SU-DHL-6 (cell line): ENCODE measurements around the gene NPAS3.

ENCODE experiments used
- H2AFZ ChIP-seq: fragments of 200-600 bp; sonication (generic); 2 replicates; pipeline ENCODE4 v1.6.1; 2014; ENCODE audit warnings: low read depth, mild to moderate bottlenecking, moderate library complexity, mixed read lengths, antibody characterized with exemption, low read length; ENCODE audit not compliant: severe bottlenecking
- H3F3A ChIP-seq: fragments of 200-600 bp; shearing (Covaris generic); 2 replicates; pipeline ENCODE4 v1.6.0; 2016; ENCODE audit warnings: antibody characterized with exemption, mild to moderate bottlenecking; ENCODE audit not compliant: insufficient read depth
- H3K27ac ChIP-seq: fragments of 200-600 bp; sonication (generic); 2 replicates; pipeline ENCODE4 v1.5.1; 2016; ENCODE audit warnings: low read depth, mild to moderate bottlenecking, low read length, moderate library complexity, mixed read lengths
- H3K27me3 ChIP-seq: fragments of 200-600 bp; sonication (generic), shearing (Covaris generic); 2 replicates; pipeline ENCODE4 v1.6.0; 2014; ENCODE audit warnings: mild to moderate bottlenecking, low read length
- H3K36me3 ChIP-seq: fragments of 200-600 bp; sonication (generic); 2 replicates; pipeline ENCODE4 v1.6.1; 2014; ENCODE audit warnings: mild to moderate bottlenecking, low read length, mixed read lengths
- H3K4me2 ChIP-seq: fragments of 300-600, 200-600 bp; shearing (Covaris generic), sonication (generic); 2 replicates; pipeline ENCODE4 v1.6.0; 2014; ENCODE audit warnings: low read length, low read depth, mild to moderate bottlenecking; ENCODE audit not compliant: poor library complexity, severe bottlenecking
- H3K4me3 ChIP-seq: fragments of 200-600 bp; sonication (generic); 2 replicates; pipeline ENCODE4 v1.5.1; 2014; ENCODE audit warnings: antibody characterized with exemption, low read length, mild to moderate bottlenecking, mixed read lengths; ENCODE audit not compliant: insufficient read depth, poor library complexity, severe bottlenecking
- H3K79me2 ChIP-seq: fragments of 200-600 bp; sonication (generic); 2 replicates; pipeline ENCODE4 v1.6.1; 2014; ENCODE audit warnings: mild to moderate bottlenecking, low read length, moderate library complexity; ENCODE audit not compliant: insufficient read depth
- H3K9ac ChIP-seq: fragments of 200-600 bp; sonication (generic); 2 replicates; pipeline ENCODE4 v1.7.0; 2014; ENCODE audit warnings: mild to moderate bottlenecking, low read length
- H3K9me2 ChIP-seq: fragments of 200-600 bp; sonication (generic); replicated peaks from 2 replicates; pipeline ENCODE4 v1.6.1; 2014; ENCODE audit warnings: low read length; ENCODE audit not compliant: insufficient read depth
- H3K9me3 ChIP-seq: fragments of 200-600 bp; sonication (generic); 2 replicates; pipeline ENCODE4 v1.6.1; 2014; ENCODE audit warnings: low read length, mixed read lengths; ENCODE audit not compliant: insufficient read depth
- H4K20me1 ChIP-seq: fragments of 200-600 bp; sonication (generic); 2 replicates; pipeline ENCODE4 v1.6.1; 2014; ENCODE audit warnings: low read depth, mild to moderate bottlenecking, antibody characterized with exemption, low read length, moderate library complexity, mixed read lengths
- CTCF ChIP-seq: fragments of 200-600 bp; sonication (generic); IDR thresholded peaks from one replicate; pipeline ENCODE4 v1.5.1; 2017; ENCODE audit warnings: antibody characterized with exemption, mild to moderate bottlenecking, low read length, moderate library complexity; ENCODE audit not compliant: insufficient read depth, poor library complexity, severe bottlenecking
- EZH2phosphoT487 ChIP-seq: fragments of 200-600 bp; sonication (generic), shearing (Covaris generic); conservative IDR thresholded peaks from 2 replicates; pipeline ENCODE4 v1.6.1; 2018; ENCODE audit warnings: mild to moderate bottlenecking, antibody characterized with exemption, low read length, moderate library complexity, mixed read lengths

NPAS3 gene

GRCh38 chr14:33030386-33030785, 91.7 kb downstream of the NPAS3 start:
- TF ChIP-seq CTCF (no peak), EZH2phosphoT487 (no peak)
- Histone ChIP-seq H3K9me2 (no peaks in the 10 kb centered on the region), H3K36me3 (no peaks in the 10 kb centered on the region), H3K9ac (no peak overlapping the region), H3K4me2 (no peak overlapping the region), H3K9me3 (no peaks in the 10 kb centered on the region), H4K20me1 (no peaks in the 10 kb centered on the region), H3K79me2 (no peaks in the 10 kb centered on the region), H3F3A (no peaks in the 10 kb centered on the region), H2AFZ (no peak overlapping the region), H3K4me3 (no peak overlapping the region), H3K27me3 (no peaks in the 10 kb centered on the region), H3K27ac (no peak overlapping the region)

GRCh38 chr14:33035416-33036194, 96.9 kb downstream of the NPAS3 start:
- Histone ChIP-seq H4K20me1 (no peaks in the 10 kb centered on the region), H3K27ac (no peak overlapping the region), H3K79me2 (no peaks in the 10 kb centered on the region), H3K27me3 (no peaks in the 10 kb centered on the region), H3K9ac (no peak overlapping the region), H3F3A (no peaks in the 10 kb centered on the region), H3K4me3 (no peak overlapping the region), H2AFZ (no peak overlapping the region), H3K36me3 (no peaks in the 10 kb centered on the region), H3K4me2 (no peak overlapping the region), H3K9me3 (no peaks in the 10 kb centered on the region), H3K9me2 (no peaks in the 10 kb centered on the region)
- TF ChIP-seq EZH2phosphoT487 (no peak), CTCF (no peak)

GRCh38 chr14:33039311-33039710, 100.6 kb downstream of the NPAS3 start:
- Histone ChIP-seq H3F3A (no peaks in the 10 kb centered on the region), H3K9me2 (no peaks in the 10 kb centered on the region), H3K9ac (no peak overlapping the region), H4K20me1 (no peaks in the 10 kb centered on the region), H3K27me3 (no peaks in the 10 kb centered on the region), H3K4me2 (no peak overlapping the region), H3K9me3 (no peaks in the 10 kb centered on the region), H3K4me3 (no peak overlapping the region), H3K79me2 (no peaks in the 10 kb centered on the region), H2AFZ (no peak overlapping the region), H3K27ac (no peak overlapping the region), H3K36me3 (no peaks in the 10 kb centered on the region)
- TF ChIP-seq EZH2phosphoT487 (no peak), CTCF (no peak)
